SK-N-MC (cell line): ENCODE results near the gene STH.

Experiments
- EZH2 ChIP-seq: fragments of 200-600 bp; sonication (generic); IDR thresholded peaks from one replicate; pipeline ENCODE4 v1.6.1; 2017; ENCODE audit warnings: antibody characterized with exemption
- FOXP2 ChIP-seq: optimal IDR thresholded peaks from 2 replicates; pipeline ENCODE3; 2011; ENCODE audit warnings: mild to moderate bottlenecking, moderate library complexity; ENCODE audit not compliant: insufficient read depth; ENCODE audit errors: extremely low read length, control extremely low read depth
- POLR2AphosphoS5 ChIP-seq: IDR thresholded peaks from 2 replicates; pipeline ENCODE4 v1.6.1; 2012; ENCODE audit warnings: mild to moderate bottlenecking, low read depth, low read length, borderline replicate concordance

GRCh38 chr17:45998987-45999899, at the start of gene STH:
- TF ChIP-seq EZH2 = no peak
- TF ChIP-seq POLR2AphosphoS5 = no peak
- TF ChIP-seq FOXP2 = no peak
